Measurements from ENCODE around the gene GALT.

- TF ChIP-seq, protein P1, sequence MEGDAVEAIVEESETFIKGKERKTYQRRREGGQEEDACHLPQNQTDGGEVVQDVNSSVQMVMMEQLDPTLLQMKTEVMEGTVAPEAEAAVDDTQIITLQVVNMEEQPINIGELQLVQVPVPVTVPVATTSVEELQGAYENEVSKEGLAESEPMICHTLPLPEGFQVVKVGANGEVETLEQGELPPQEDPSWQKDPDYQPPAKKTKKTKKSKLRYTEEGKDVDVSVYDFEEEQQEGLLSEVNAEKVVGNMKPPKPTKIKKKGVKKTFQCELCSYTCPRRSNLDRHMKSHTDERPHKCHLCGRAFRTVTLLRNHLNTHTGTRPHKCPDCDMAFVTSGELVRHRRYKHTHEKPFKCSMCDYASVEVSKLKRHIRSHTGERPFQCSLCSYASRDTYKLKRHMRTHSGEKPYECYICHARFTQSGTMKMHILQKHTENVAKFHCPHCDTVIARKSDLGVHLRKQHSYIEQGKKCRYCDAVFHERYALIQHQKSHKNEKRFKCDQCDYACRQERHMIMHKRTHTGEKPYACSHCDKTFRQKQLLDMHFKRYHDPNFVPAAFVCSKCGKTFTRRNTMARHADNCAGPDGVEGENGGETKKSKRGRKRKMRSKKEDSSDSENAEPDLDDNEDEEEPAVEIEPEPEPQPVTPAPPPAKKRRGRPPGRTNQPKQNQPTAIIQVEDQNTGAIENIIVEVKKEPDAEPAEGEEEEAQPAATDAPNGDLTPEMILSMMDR (IDR thresholded peaks at IDR 0.05; ENCODE audit: low read depth, low read length) = no peak
- no peak for TF ChIP-seq POLR2A (IDR thresholded peaks at IDR 0.05; ENCODE audit: extremely low read depth, insufficient read length)
- no peak for TF ChIP-seq MYC (IDR thresholded peaks at IDR 0.05; ENCODE audit: low read depth, low read length)
- no peak for TF ChIP-seq MAX (IDR thresholded peaks at IDR 0.05; ENCODE audit: low read depth, low read length)
These were observed 38.3 kb downstream of the GALT start for GRCh38 chr9:34684816-34685215.
